SK-N-SH treated with all-trans-retinoic acid at 6 μM for 48 hours (cell line): ENCODE measurements around the gene EXOC7.

ENCODE experiments used
- ATAC-seq: fragments of 200-7000 bp; cut with Tn5 transposase; 3 replicates; pipeline ENCODE4 v1.9.1; 2020; ENCODE audit warnings: mild to moderate bottlenecking, moderate library complexity
- ARNTL ChIP-seq: fragments of 450-650 bp; formaldehyde crosslinking; IDR thresholded peaks from 2 replicates; pipeline ENCODE4 v1.5.0; 2020; ENCODE audit warnings: low read depth, mild to moderate bottlenecking, moderate library complexity, borderline replicate concordance
- CSDC2 ChIP-seq: fragments of 250-450 bp; sonication (Bioruptor Pico); IDR thresholded peaks from 2 replicates; pipeline ENCODE4 v1.5.0; 2020; ENCODE audit warnings: mild to moderate bottlenecking, moderate library complexity
- ESRRG ChIP-seq: fragments of 250-450 bp; sonication (Bioruptor Pico); IDR thresholded peaks from 2 replicates; pipeline ENCODE4 v1.6.1; 2021; ENCODE audit warnings: mild to moderate bottlenecking
- GLIS3 ChIP-seq: fragments of 250-450 bp; sonication (Bioruptor Pico); IDR thresholded peaks from 2 replicates; pipeline ENCODE4 v1.5.0; 2020; ENCODE audit warnings: mild to moderate bottlenecking, moderate library complexity
- PATZ1 ChIP-seq: fragments of 250-450 bp; sonication (Bioruptor Pico); IDR thresholded peaks from 2 replicates; pipeline ENCODE4 v1.8.0; 2020; ENCODE audit warnings: mild to moderate bottlenecking, moderate library complexity, borderline replicate concordance
- POU6F1 ChIP-seq: fragments of 250-450 bp; sonication (Bioruptor Pico); IDR thresholded peaks from 2 replicates; pipeline ENCODE4 v1.8.0; 2021; ENCODE audit warnings: low read depth, mild to moderate bottlenecking, moderate library complexity, borderline replicate concordance
- PPARA ChIP-seq: fragments of 250-450 bp; sonication (Bioruptor Pico); IDR thresholded peaks from 2 replicates; pipeline ENCODE4 v1.5.0; 2020; ENCODE audit warnings: mild to moderate bottlenecking, borderline replicate concordance
- RARB ChIP-seq: fragments of 250-450 bp; sonication (Bioruptor Pico); IDR thresholded peaks from 2 replicates; pipeline ENCODE4 v1.8.0; 2021; ENCODE audit warnings: mild to moderate bottlenecking, moderate library complexity
- SNAI2 ChIP-seq: fragments of 250-450 bp; sonication (Bioruptor Pico); IDR thresholded peaks from 2 replicates; pipeline ENCODE4 v1.5.0; 2020; ENCODE audit warnings: mild to moderate bottlenecking, moderate library complexity
- TCF4 ChIP-seq: fragments of 250-450 bp; sonication (Bioruptor Pico); IDR thresholded peaks from 2 replicates; pipeline ENCODE4 v1.8.0; 2021; ENCODE audit warnings: mild to moderate bottlenecking, moderate library complexity, borderline replicate concordance
- TOX ChIP-seq: fragments of 250-450 bp; sonication (Bioruptor Pico); IDR thresholded peaks from 2 replicates; pipeline ENCODE4 v1.8.0; 2021; ENCODE audit warnings: mild to moderate bottlenecking, moderate library complexity, borderline replicate concordance
- ZC3H10 ChIP-seq: fragments of 250-450 bp; sonication (Bioruptor Pico); IDR thresholded peaks from 2 replicates; pipeline ENCODE4 v1.5.1; 2021; ENCODE audit warnings: mild to moderate bottlenecking, moderate library complexity
- ZFP3 ChIP-seq: fragments of 250-450 bp; sonication (Bioruptor Pico); IDR thresholded peaks from 2 replicates; pipeline ENCODE4 v1.5.0; 2020; ENCODE audit warnings: mild to moderate bottlenecking, moderate library complexity
- ZNF70 ChIP-seq: fragments of 450-650 bp; formaldehyde crosslinking; IDR thresholded peaks from 2 replicates; pipeline ENCODE4 v1.5.0; 2020; ENCODE audit warnings: mild to moderate bottlenecking, moderate library complexity
- ZNF8 ChIP-seq: fragments of 450-650 bp; formaldehyde crosslinking; IDR thresholded peaks from 2 replicates; pipeline ENCODE4 v1.5.0; 2020; ENCODE audit warnings: mild to moderate bottlenecking, moderate library complexity
- TF ChIP-seq, protein P1 (sequence below): fragments of 250-450 bp; sonication (Bioruptor Pico); IDR thresholded peaks from 2 replicates; pipeline ENCODE4 v1.5.1; 2021; ENCODE audit warnings: mild to moderate bottlenecking, moderate library complexity
- TF ChIP-seq, protein P2 (sequence below): fragments of 250-450 bp; sonication (Bioruptor Pico); IDR thresholded peaks from 2 replicates; pipeline ENCODE4 v1.5.0; 2020; ENCODE audit warnings: mild to moderate bottlenecking, moderate library complexity

The EXOC7 gene

GRCh38 chr17:76075364-76076145, 28.0 kb downstream of the EXOC7 start:
- no peak for ATAC-seq
- TF ChIP-seq TOX (CRISPR knock-in tag) (no peak), PATZ1 (CRISPR knock-in tag) (no peak)
- TF ChIP-seq, protein P1, sequence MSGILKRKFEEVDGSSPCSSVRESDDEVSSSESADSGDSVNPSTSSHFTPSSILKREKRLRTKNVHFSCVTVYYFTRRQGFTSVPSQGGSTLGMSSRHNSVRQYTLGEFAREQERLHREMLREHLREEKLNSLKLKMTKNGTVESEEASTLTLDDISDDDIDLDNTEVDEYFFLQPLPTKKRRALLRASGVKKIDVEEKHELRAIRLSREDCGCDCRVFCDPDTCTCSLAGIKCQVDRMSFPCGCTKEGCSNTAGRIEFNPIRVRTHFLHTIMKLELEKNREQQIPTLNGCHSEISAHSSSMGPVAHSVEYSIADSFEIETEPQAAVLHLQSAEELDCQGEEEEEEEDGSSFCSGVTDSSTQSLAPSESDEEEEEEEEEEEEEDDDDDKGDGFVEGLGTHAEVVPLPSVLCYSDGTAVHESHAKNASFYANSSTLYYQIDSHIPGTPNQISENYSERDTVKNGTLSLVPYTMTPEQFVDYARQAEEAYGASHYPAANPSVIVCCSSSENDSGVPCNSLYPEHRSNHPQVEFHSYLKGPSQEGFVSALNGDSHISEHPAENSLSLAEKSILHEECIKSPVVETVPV, result no peak
- TF ChIP-seq, all 23 proteins: peak for 0

- TF ChIP-seq ZC3H10 (no peak), ZNF70 (CRISPR knock-in tag) (no peak), TCF4 (CRISPR knock-in tag) (no peak), PATZ1 (CRISPR knock-in tag) (no peak), PPARA (CRISPR knock-in tag) (no peak), POU6F1 (no peak), ARNTL (CRISPR knock-in tag) (no peak)
- no peak for ATAC-seq
Observed at GRCh38 chr17:76074390-76075363, 28.9 kb downstream of the EXOC7 start, which contains the start of gene GALR2. GALR2 (plus strand) TSS chr17:76074781; CDS start chr17:76074884, 103 bp downstream.

GRCh38 chr17:76072148-76072858, 31.3 kb downstream of the EXOC7 start, which contains the start of gene SRP68:
SRP68 (minus strand) TSS chr17:76072517; CDS start chr17:76072491, 26 bp downstream.
- peak; percentile 99 for ATAC-seq

DNA sequence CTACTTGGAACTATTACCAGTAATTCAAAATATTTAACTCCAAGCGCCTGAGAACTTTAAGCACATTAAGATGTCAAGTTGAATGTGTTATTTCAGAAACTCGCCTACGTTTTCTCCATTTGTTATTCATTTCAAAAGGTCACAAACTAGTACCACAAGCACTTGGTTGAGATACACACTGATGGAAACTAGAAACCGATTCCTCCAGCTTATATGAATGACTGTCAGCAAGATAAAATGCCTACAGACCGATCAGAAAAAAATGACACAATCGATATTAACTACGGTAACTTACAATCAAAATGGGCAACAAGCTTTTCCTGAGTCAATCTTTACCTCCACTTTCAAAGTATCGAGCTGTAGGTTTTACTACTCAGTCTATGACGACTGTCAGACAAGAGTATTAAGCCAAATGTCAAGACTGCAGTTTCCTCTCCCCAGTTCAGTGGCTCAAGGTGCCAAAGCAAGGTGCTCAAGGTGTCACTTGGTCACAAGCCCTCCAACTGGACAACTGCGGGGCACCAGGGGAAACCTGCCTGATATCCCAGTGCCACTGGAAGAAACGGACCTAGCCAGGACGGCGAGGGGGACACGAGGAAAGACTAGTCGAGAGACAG, 31.9 kb downstream of the EXOC7 start:
- TF ChIP-seq, protein P2, sequence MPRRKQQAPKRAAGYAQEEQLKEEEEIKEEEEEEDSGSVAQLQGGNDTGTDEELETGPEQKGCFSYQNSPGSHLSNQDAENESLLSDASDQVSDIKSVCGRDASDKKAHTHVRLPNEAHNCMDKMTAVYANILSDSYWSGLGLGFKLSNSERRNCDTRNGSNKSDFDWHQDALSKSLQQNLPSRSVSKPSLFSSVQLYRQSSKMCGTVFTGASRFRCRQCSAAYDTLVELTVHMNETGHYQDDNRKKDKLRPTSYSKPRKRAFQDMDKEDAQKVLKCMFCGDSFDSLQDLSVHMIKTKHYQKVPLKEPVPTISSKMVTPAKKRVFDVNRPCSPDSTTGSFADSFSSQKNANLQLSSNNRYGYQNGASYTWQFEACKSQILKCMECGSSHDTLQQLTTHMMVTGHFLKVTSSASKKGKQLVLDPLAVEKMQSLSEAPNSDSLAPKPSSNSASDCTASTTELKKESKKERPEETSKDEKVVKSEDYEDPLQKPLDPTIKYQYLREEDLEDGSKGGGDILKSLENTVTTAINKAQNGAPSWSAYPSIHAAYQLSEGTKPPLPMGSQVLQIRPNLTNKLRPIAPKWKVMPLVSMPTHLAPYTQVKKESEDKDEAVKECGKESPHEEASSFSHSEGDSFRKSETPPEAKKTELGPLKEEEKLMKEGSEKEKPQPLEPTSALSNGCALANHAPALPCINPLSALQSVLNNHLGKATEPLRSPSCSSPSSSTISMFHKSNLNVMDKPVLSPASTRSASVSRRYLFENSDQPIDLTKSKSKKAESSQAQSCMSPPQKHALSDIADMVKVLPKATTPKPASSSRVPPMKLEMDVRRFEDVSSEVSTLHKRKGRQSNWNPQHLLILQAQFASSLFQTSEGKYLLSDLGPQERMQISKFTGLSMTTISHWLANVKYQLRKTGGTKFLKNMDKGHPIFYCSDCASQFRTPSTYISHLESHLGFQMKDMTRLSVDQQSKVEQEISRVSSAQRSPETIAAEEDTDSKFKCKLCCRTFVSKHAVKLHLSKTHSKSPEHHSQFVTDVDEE (CRISPR knock-in tag), result no peak
- no peak for TF ChIP-seq CSDC2 (CRISPR knock-in tag)
- no peak for TF ChIP-seq ZNF8 (CRISPR knock-in tag)
- TF ChIP-seq ARNTL (CRISPR knock-in tag), result no peak
- TF ChIP-seq SNAI2 (CRISPR knock-in tag), result no peak
- no peak for TF ChIP-seq PPARA (CRISPR knock-in tag)
- no peak for TF ChIP-seq RARB (CRISPR knock-in tag)
- no peak for TF ChIP-seq GLIS3 (CRISPR knock-in tag)
- no peak for TF ChIP-seq ESRRG (CRISPR knock-in tag)
- TF ChIP-seq ZNF70 (CRISPR knock-in tag), result no peak
- no peak; the same call in 2 of the 3 replicates for ATAC-seq

More at GRCh38 chr17:76072148-76072858, 31.3 kb downstream of the EXOC7 start, which contains the start of gene SRP68:
- TF ChIP-seq SNAI2 (CRISPR knock-in tag) (no peak), ZFP3 (CRISPR knock-in tag) (0 out of 2 replicates have a peak, but pooled peaks have one; percentile 31)
